ENCODE measurements around the gene DHRS13.

The DHRS13 gene

DNA sequence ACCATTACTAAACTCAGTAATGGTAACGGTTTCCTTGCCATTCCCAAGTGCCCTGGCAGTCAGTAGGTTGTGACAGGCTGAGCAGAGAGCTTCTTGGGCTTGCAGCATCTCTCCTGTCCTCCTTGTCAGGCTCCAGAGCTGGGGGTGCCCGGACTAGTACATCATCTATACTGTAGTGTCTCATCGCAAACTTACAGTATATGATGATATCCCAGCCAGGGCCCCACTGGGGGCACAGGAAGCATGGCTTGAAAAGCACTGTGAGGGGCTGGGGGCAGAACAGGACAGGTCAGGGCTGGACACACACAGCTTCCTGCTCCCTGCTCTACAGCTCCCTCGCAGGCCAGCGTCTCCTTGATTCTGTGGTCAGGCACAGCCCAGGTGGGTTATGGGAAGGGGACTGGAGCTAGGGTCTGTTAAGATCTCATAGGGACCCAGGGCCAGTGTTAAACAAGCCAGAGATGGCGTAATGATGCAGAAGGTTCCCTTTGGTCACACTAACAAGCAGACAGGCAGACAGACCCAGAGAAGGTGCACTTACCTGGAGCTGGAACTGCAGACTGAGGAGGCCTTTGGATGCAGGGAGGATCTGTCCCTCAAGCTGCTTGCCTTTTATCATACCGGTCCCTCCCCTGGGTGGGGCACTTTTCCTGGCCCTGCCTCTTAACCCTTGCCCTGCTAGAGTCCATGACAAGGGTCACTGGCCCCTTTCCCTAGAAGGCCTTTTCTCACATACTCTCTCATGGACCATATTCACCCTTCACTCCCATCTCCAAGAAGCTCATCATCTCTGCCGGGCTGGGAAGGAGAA, 41.3 kb downstream of the DHRS13 start:
- no peak overlapping the region for H3K9ac ChIP-seq (ENCODE audit: low read depth, low read length)
- no peak for DNase-seq
- TF ChIP-seq CTCF (IDR thresholded peaks at IDR 0.05; ENCODE audit: borderline replicate concordance, extremely low read depth, low read length, poor library complexity, severe bottlenecking) (no peak), EZH2 (IDR thresholded peaks at IDR 0.05; ENCODE audit: borderline replicate concordance, low read depth, low read length, severe bottlenecking) (no peak)
- H3K4me2 ChIP-seq (ENCODE audit: insufficient read depth, low read length) = no peak overlapping the region
- H2AFZ ChIP-seq (ENCODE audit: low read depth, low read length) = no peak overlapping the region
- ATAC-seq (ENCODE audit: insufficient read depth, low read depth) = 0 out of 3 replicates have a peak, but pooled peaks have one; percentile 27
- no peak overlapping the region for H3K27ac ChIP-seq (ENCODE audit: low read length)
- H4K20me1 ChIP-seq (ENCODE audit: insufficient read depth, low read length) = no peaks in the 10 kb centered on the region
- H3K4me1 ChIP-seq (ENCODE audit: insufficient read depth, low read length) = no peaks in the 10 kb centered on the region
- peaks cover 29% of the 10 kb centered on the region for H3K36me3 ChIP-seq (ENCODE audit: insufficient read depth, low read length)
- no peak overlapping the region for H3K4me3 ChIP-seq (ENCODE audit: low read depth in 1 of 2, low read length in 2 of 2)
- H3K9me3 ChIP-seq (ENCODE audit: insufficient read depth, low read length, severe bottlenecking) = no peaks in the 10 kb centered on the region
- no peaks in the 10 kb centered on the region for H3K27me3 ChIP-seq (ENCODE audit: insufficient read depth, low read length, poor library complexity)
- no peaks in the 10 kb centered on the region for H3K79me2 ChIP-seq (ENCODE audit: insufficient read depth, low read length)

DNA sequence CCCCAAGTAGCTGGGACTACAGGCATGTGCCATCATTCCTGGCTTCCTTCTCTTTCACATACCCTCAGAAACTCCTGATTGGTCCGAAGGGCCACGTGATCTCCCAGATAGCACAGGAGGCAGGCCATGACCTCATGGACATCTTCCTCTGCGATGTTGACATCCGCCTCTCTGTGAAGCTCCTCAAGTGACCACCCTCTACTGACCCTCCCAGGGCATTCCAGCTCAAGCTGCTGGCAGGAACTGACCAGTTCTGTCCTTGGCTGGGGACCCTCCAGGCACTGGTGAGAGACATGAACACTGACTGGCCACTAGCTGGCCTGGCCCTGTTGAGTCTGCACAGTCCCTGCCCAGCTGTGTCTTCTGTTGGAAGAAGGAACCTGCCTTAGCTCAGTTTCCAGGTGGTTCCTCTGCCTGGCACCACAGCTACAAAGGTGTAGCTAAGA, 42.5 kb downstream of the DHRS13 start:
- no peak for TF ChIP-seq EZH2 (IDR thresholded peaks at IDR 0.05; ENCODE audit: borderline replicate concordance, low read depth, low read length, severe bottlenecking)
- TF ChIP-seq CTCF (IDR thresholded peaks at IDR 0.05; ENCODE audit: borderline replicate concordance, extremely low read depth, low read length, poor library complexity, severe bottlenecking) = no peak
- no peak for DNase-seq
- H3K4me2 ChIP-seq (ENCODE audit: insufficient read depth, low read length) = no peak overlapping the region
- H3K27ac ChIP-seq (ENCODE audit: low read length) = no peak overlapping the region
- peaks cover 35% of the 10 kb centered on the region for H3K36me3 ChIP-seq (ENCODE audit: insufficient read depth, low read length)
- no peaks in the 10 kb centered on the region for H3K9me3 ChIP-seq (ENCODE audit: insufficient read depth, low read length, severe bottlenecking)
- no peak for ATAC-seq (ENCODE audit: insufficient read depth, low read depth)
- no peaks in the 10 kb centered on the region for H4K20me1 ChIP-seq (ENCODE audit: insufficient read depth, low read length)
- H3K9ac ChIP-seq (ENCODE audit: low read depth, low read length) = no peak overlapping the region
- H3K4me1 ChIP-seq (ENCODE audit: insufficient read depth, low read length) = peaks cover 11% of the 10 kb centered on the region
- peaks cover 10% of the 10 kb centered on the region for H3K79me2 ChIP-seq (ENCODE audit: insufficient read depth, low read length)
- H3K4me3 ChIP-seq (ENCODE audit: low read depth in 1 of 2, low read length in 2 of 2) = no peak overlapping the region
- H3K27me3 ChIP-seq (ENCODE audit: insufficient read depth, low read length, poor library complexity) = no peaks in the 10 kb centered on the region
- H2AFZ ChIP-seq (ENCODE audit: low read depth, low read length) = no peak overlapping the region

- no peak for ATAC-seq (ENCODE audit: insufficient read depth, low read depth)
- Histone ChIP-seq H3K9ac (ENCODE audit: low read depth, low read length) (no peak overlapping the region), H4K20me1 (ENCODE audit: insufficient read depth, low read length) (no peaks in the 10 kb centered on the region)
Measured at GRCh38 chr17:28858801-28859355, 44.0 kb downstream of the DHRS13 start.

More at GRCh38 chr17:28858801-28859355, 44.0 kb downstream of the DHRS13 start:
- H3K4me3 ChIP-seq (ENCODE audit: low read depth in 1 of 2, low read length in 2 of 2) = no peak overlapping the region
- DNase-seq = no peak
- H3K27ac ChIP-seq (ENCODE audit: low read length) = no peak overlapping the region
- H2AFZ ChIP-seq (ENCODE audit: low read depth, low read length) = no peak overlapping the region
- H3K9me3 ChIP-seq (ENCODE audit: insufficient read depth, low read length, severe bottlenecking) = no peaks in the 10 kb centered on the region
- H3K27me3 ChIP-seq (ENCODE audit: insufficient read depth, low read length, poor library complexity) = no peaks in the 10 kb centered on the region
- peaks cover 18% of the 10 kb centered on the region for H3K4me1 ChIP-seq (ENCODE audit: insufficient read depth, low read length)
- TF ChIP-seq EZH2 (IDR thresholded peaks at IDR 0.05; ENCODE audit: borderline replicate concordance, low read depth, low read length, severe bottlenecking) (no peak), CTCF (IDR thresholded peaks at IDR 0.05; ENCODE audit: borderline replicate concordance, extremely low read depth, low read length, poor library complexity, severe bottlenecking) (no peak)
- H3K36me3 ChIP-seq (ENCODE audit: insufficient read depth, low read length) = peaks cover 35% of the 10 kb centered on the region
- H3K79me2 ChIP-seq (ENCODE audit: insufficient read depth, low read length) = peaks cover 15% of the 10 kb centered on the region
- no peak overlapping the region for H3K4me2 ChIP-seq (ENCODE audit: insufficient read depth, low read length)

Measured in DND-41 (cell line).